Astrocyte (in vitro differentiated cells and primary cell): ENCODE data around the gene MBD3L3. TPM values are rescaled to one million over a fixed set of nuclear protein-coding genes. Genes with fewer than 3 reads are reported as not detected.

Experiments used
- total RNA-seq: library from RNA; stranded (reverse); gene quantifications from 2 replicates; pipeline ENCODE4 v1.2.1, GENCODE V29; 2021

The MBD3L3 gene
- total RNA-seq, 1 donor from 2014 or later, result not detected

Other genes starting within 250 kb of the MBD3L3 start
- gene ADGRE1, start 171.1 kb downstream of the MBD3L3 start, total RNA-seq, result not detected in 2 replicates
- gene MBD3L2B, start 37.2 kb downstream of the MBD3L3 start, total RNA-seq, result not detected in 2 replicates
- not detected in 2 replicates for gene MBD3L5, start 28.1 kb downstream of the MBD3L3 start, total RNA-seq
- gene MBD3L4, start 18.5 kb downstream of the MBD3L3 start, total RNA-seq, result not detected in 2 replicates
- gene MBD3L2, start 9.4 kb downstream of the MBD3L3 start, total RNA-seq, result 0.57 TPM in 1 of 2 replicates, not detected in the other
- gene ZNF557, start 11.0 kb upstream of the MBD3L3 start, total RNA-seq, result 9.0 and 9.6 TPM in 2 replicates
- gene INSR, start 235.7 kb upstream of the MBD3L3 start, total RNA-seq, result 7.9 and 9.2 TPM in 2 replicates